Neural progenitor cell (in vitro differentiated cells): ENCODE data around the gene GPA33. TPM values are rescaled to one million over a fixed set of nuclear protein-coding genes. Genes with fewer than 3 reads are reported as not detected.

Experiments
- DNase-seq: peaks from one replicate; pipeline ENCODE4 v3.0.0-alpha.2; 2016; ENCODE audit warnings: low spot score
- H2AFZ ChIP-seq: fragments of 200-600 bp; sonication (generic); replicated peaks from 2 replicates; pipeline ENCODE4 v1.6.1; 2016; ENCODE audit warnings: antibody characterized with exemption
- H3F3A ChIP-seq: fragments of 200-600 bp; sonication (generic); 2 replicates; pipeline ENCODE4 v1.6.1; 2016; ENCODE audit warnings: antibody characterized with exemption, low read depth
- H3K27ac ChIP-seq: fragments of 200-600 bp; sonication (generic); 2 replicates; pipeline ENCODE4 v1.5.1; 2016; ENCODE audit warnings: mild to moderate bottlenecking
- H3K27me3 ChIP-seq: fragments of 200-600 bp; sonication (generic); 2 replicates; pipeline ENCODE4 v1.6.1; 2016; ENCODE audit warnings: mild to moderate bottlenecking, moderate library complexity
- H3K36me3 ChIP-seq: fragments of 200-600 bp; sonication (generic); 2 replicates; pipeline ENCODE4 v1.5.1; 2016
- H3K4me1 ChIP-seq: fragments of 200-600 bp; sonication (generic); 2 replicates; pipeline ENCODE4 v1.6.1; 2016; ENCODE audit warnings: mixed run types
- H3K4me2 ChIP-seq: fragments of 200-600 bp; sonication (generic); 2 replicates; pipeline ENCODE4 v1.6.1; 2016
- H3K4me3 ChIP-seq: fragments of 200-600 bp; sonication (generic); 2 replicates; pipeline ENCODE4 v1.5.1; 2016
- H3K79me2 ChIP-seq: fragments of 200-600 bp; sonication (generic); 2 replicates; pipeline ENCODE4 v1.6.1; 2016; ENCODE audit warnings: low read depth
- H3K9ac ChIP-seq: fragments of 200-600 bp; sonication (generic); 2 replicates; pipeline ENCODE4 v1.6.1; 2016
- H3K9me3 ChIP-seq: fragments of 200-600 bp; sonication (generic); 2 replicates; pipeline ENCODE4 v1.5.1; 2016; ENCODE audit warnings: low read depth
- H4K20me1 ChIP-seq: fragments of 200-600 bp; sonication (generic); 2 replicates; pipeline ENCODE4 v1.6.1; 2016; ENCODE audit warnings: low read depth
- H3K27ac Mint-ChIP-seq: 3 replicates; pipeline ENCODE4 v1.8.0; 2021; ENCODE audit warnings: mixed read lengths
- H3K27me3 Mint-ChIP-seq: 2 replicates; pipeline ENCODE4 v1.8.0; 2022; ENCODE audit warnings: low read depth, mild to moderate bottlenecking, inconsistent platforms, moderate library complexity, mixed read lengths; ENCODE audit not compliant: insufficient read depth
- H3K36me3 Mint-ChIP-seq: 3 replicates; pipeline ENCODE4 v1.8.0; 2021; ENCODE audit warnings: mixed read lengths
- H3K4me1 Mint-ChIP-seq: 3 replicates; pipeline ENCODE4 v1.8.0; 2021; ENCODE audit warnings: mixed read lengths
- H3K4me3 Mint-ChIP-seq: 3 replicates; pipeline ENCODE4 v1.8.0; 2021; ENCODE audit warnings: mild to moderate bottlenecking, moderate library complexity, mixed read lengths
- H3K9me3 Mint-ChIP-seq: 3 replicates; pipeline ENCODE4 v1.8.0; 2020; ENCODE audit warnings: mixed read lengths
- CTCF ChIP-seq: fragments of 200-600 bp; sonication (generic); IDR thresholded peaks from 2 replicates; pipeline ENCODE4 v1.5.1; 2017; ENCODE audit warnings: antibody characterized with exemption, mild to moderate bottlenecking
- EZH2 ChIP-seq: fragments of 200-600 bp; sonication (generic); IDR thresholded peaks from 2 replicates; pipeline ENCODE4 v1.6.1; 2017; ENCODE audit warnings: antibody characterized with exemption, mild to moderate bottlenecking, moderate library complexity
- EZH2phosphoT487 ChIP-seq: fragments of 200-600 bp; sonication (generic); IDR thresholded peaks from 2 replicates; pipeline ENCODE4 v1.6.1; 2017; ENCODE audit warnings: antibody characterized with exemption
- total RNA-seq: library from RNA; depleted of rRNA; stranded (reverse); fragments of >200 nt; gene quantifications from 2 replicates; pipeline ENCODE4 v1.2.3, GENCODE V29; 2015; ENCODE audit warnings: low replicate concordance

GPA33 gene
- total RNA-seq, result 0.52 and 0.90 TPM in 2 replicates

GRCh38 chr1:167090314-167090942 is at the start of gene GPA33:
Gene GPA33, minus strand, starts transcription at chr1:167090377. Its CDS starts 90 bp downstream, at chr1:167090287.
- Mint-ChIP-seq H3K4me3 (no peak within 1 kb of the TSS), H3K27me3 (peaks cover 2% of the 10 kb centered on the region), H3K4me1 (peaks cover 20% of the 10 kb centered on the region), H3K27ac (peak within 1 kb of the TSS; percentile 8), H3K36me3 (no peaks in the 10 kb centered on the region), H3K9me3 (peaks cover 2% of the 10 kb centered on the region)
- Histone ChIP-seq H3K4me2 (no peak within 1 kb of the TSS), H2AFZ (no peak within 1 kb of the TSS), H3K36me3 (no peaks in the 10 kb centered on the region), H3K27me3 (no peaks in the 10 kb centered on the region), H3K4me1 (peaks cover 9% of the 10 kb centered on the region), H3K9me3 (no peaks in the 10 kb centered on the region), H3F3A (no peaks in the 10 kb centered on the region), H3K79me2 (no peaks in the 10 kb centered on the region), H4K20me1 (no peaks in the 10 kb centered on the region), H3K27ac (no peak within 1 kb of the TSS), H3K4me3 (no peak within 1 kb of the TSS), H3K9ac (no peak within 1 kb of the TSS)
- no peak for TF ChIP-seq EZH2
- TF ChIP-seq EZH2phosphoT487, result no peak
- TF ChIP-seq CTCF, result no peak
- no peak for DNase-seq

- H4K20me1 ChIP-seq, result no peaks in the 10 kb centered on the region
- Mint-ChIP-seq H3K27me3 (peaks cover 2% of the 10 kb centered on the region), H3K4me1 (peaks cover 41% of the 10 kb centered on the region), H3K27ac (peak overlapping the region; percentile 81), H3K9me3 (peaks cover 9% of the 10 kb centered on the region), H3K36me3 (peaks cover 6% of the 10 kb centered on the region), H3K4me3 (no peak overlapping the region)
- no peaks in the 10 kb centered on the region for H3K27me3 ChIP-seq
- H3K27ac ChIP-seq, result peak overlapping the region; percentile 62
- no peak overlapping the region for H3K4me3 ChIP-seq
- no peak overlapping the region for H2AFZ ChIP-seq
- H3K79me2 ChIP-seq, result no peaks in the 10 kb centered on the region
- TF ChIP-seq EZH2, result no peak
- TF ChIP-seq CTCF, result no peak
- TF ChIP-seq EZH2phosphoT487, result no peak
- H3K4me1 ChIP-seq, result peaks cover 46% of the 10 kb centered on the region
- H3K9ac ChIP-seq, result no peak overlapping the region
- H3K4me2 ChIP-seq, result peak overlapping the region; percentile 53
- DNase-seq, result no peak
- no peaks in the 10 kb centered on the region for H3K36me3 ChIP-seq
- no peaks in the 10 kb centered on the region for H3K9me3 ChIP-seq
- peaks cover 39% of the 10 kb centered on the region for H3F3A ChIP-seq
Observed at GRCh38 chr1:167138703-167139102, 48.5 kb upstream of the GPA33 start.

- Histone ChIP-seq H4K20me1 (no peaks in the 10 kb centered on the region), H3K36me3 (no peaks in the 10 kb centered on the region), H3K4me3 (no peak overlapping the region), H3K9ac (no peak overlapping the region), H3F3A (peaks cover 39% of the 10 kb centered on the region), H3K4me2 (peak overlapping the region; percentile 53), H2AFZ (peak overlapping the region; percentile 72), H3K4me1 (peaks cover 46% of the 10 kb centered on the region), H3K27ac (peak overlapping the region; percentile 62), H3K27me3 (no peaks in the 10 kb centered on the region), H3K9me3 (no peaks in the 10 kb centered on the region), H3K79me2 (no peaks in the 10 kb centered on the region)
- Mint-ChIP-seq H3K36me3 (peaks cover 3% of the 10 kb centered on the region), H3K4me3 (peak overlapping the region; percentile 62), H3K27ac (peak overlapping the region; percentile 93), H3K4me1 (peaks cover 41% of the 10 kb centered on the region), H3K27me3 (no peaks in the 10 kb centered on the region), H3K9me3 (peaks cover 6% of the 10 kb centered on the region)
- TF ChIP-seq CTCF (no peak), EZH2 (no peak), EZH2phosphoT487 (no peak)
- peak; percentile 64 for DNase-seq
Observed at GRCh38 chr1:167137793-167138510, 47.8 kb upstream of the GPA33 start.
